Stimulated activated CD8-positive, alpha-beta memory T cell treated with anti-CD3 and anti-CD28 coated beads, Interleukin-7, amount 100 ng/mL, for 48 hours (primary cell): Measurements from ENCODE around the gene SCN5A.

Experiments used
- DNase-seq, 2 donors: peaks; one replicate each; pipeline ENCODE4 v3.0.0-alpha.2; 2020; ENCODE audit warnings: low read depth in 1 of 2; ENCODE audit errors: extremely low read depth in 1 of 2

SCN5A gene

DNA sequence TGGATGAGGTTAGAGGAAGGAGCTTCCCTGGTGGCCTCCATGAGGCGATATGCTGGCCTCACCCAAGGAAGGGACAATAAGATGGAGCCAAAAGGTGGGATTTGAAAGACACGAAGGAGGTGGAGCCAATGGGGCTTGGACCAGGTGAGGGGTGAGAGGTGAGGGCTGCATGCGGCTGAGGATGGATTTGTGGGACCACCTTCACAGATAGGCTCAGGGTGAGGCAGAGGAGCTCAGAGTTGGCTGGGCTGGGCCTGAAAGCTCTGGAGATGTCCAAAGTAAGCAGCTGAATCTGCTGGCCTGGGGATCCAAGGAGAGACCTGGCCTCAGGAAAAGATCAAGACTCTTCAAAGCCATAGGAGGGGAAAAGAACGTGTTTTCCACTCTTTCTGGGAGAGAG, 103.5 kb downstream of the SCN5A start:
- DNase-seq: no peak

DNA sequence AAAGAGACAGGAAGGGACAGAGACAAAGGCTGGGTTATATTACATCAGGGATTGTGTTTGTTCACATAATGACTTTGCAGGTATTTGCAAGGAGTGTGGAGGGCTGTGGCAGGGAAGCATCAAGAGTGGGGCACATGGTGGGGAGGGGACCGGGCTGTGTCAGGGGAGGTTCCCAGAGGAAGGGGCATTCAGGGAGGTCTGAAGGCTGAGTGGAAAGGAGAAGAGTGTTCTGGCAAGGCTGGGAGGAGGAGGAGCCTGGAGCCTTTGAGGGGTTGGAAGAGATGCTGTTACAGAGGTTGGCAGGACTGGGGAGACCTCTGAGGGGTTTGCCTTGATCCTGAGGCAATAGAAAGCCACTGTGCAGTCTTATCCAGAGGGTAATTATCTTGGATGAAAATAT, 103.9 kb downstream of the SCN5A start:
- DNase-seq: no peak

DNA sequence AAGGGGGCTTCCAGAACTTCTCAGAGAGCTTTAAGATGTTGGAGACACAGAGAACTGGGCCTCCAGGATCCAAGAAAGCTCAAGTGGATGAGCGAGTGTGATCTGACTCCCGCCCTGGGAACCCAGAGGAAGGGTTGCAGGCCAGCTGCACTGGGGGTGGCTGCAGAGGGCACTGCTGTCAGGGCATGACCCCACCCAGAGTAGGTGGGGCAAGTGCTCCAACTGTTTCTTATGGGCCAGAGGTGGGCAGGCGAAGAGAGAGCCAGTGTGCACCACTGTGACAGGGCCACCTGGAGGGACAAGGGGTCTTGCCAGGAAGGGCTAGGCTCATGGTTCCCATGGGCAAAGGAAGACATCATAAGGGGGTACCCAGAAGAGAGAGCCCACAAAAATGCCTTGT, 104.6 kb downstream of the SCN5A start:
- DNase-seq: no peak

DNA sequence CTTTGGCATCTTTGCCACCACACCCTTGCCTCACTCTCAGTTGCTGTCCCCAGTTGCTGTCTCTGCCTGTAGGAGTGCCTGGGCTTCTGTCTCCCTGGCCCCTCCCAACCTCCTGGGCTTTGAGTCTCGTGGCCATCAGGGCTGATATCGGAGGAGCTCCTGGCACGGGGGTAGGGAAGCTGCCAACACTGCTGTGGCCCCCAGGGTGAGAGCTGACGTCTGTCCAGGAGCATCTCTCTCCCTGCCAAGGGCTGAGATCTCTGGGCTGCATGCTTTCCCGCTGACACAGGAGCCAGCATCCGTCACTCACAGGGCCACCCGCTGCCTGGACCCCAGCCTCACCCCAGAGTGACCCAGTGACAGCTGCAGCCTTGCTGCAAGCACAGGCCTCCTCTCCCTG, 105.9 kb downstream of the SCN5A start:
- no peak for DNase-seq

DNA sequence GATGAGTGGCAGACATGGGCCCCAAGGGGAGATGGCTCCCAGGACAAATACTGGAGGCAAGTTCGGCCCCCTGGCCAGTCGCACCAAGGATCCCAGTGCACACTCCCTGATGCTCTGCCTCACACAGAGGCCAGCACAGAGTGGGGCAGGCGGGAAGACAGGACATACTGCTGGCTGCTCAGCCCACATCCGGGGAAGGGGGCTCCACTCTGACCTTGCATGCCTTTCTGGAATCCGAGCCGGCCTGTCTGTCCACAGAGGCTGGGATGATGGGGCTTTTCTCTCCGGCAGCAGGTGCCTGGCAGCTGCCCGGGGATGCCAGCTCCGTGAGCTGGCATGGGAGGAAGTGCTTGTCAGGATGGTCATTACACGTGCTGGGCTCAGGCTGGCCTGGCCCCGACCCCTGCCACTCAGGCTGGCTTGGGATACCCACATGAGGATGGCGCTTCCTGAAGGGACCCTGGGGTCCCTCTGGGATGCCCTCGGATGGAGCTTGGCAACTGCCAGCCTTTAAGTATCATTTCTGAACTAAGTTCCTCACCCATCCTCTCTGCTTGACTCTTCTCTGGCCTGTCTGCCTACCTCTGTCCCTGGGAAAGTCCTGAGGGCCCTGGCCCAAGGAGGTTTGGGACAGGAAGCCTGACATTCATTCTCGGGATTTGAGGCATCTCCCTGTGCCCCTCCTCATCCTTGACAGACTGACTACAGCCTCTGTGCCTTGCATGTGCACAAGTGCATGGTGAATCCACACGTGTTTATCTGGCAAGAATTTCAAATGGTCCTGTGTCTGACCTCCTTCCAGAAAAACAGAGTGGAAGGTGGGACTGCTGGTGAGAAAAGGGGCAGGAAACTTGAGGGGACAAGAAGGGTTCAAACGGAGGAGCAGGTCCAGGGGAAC, 106.8 kb downstream of the SCN5A start:
- no peak for DNase-seq

DNA sequence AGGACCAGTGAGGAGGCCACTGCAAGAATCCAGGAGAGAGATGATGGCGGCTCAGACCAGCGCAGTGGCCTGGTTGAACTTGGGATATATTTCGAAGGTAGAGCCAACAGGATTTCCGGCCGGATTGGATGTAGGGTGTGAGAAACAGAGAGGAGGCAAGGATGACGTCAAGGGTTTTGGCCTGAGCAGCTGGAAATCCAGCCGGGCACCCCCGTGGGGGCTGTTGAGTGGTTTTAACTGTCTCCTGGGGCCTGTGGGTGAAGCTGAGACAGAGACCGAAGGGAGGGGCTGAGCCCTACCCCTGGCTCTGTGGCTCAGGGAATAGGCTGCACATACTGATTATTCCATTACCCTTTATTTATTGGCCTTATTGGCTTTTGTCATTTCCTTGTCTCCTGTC, 107.7 kb downstream of the SCN5A start:
- DNase-seq: no peak

DNA sequence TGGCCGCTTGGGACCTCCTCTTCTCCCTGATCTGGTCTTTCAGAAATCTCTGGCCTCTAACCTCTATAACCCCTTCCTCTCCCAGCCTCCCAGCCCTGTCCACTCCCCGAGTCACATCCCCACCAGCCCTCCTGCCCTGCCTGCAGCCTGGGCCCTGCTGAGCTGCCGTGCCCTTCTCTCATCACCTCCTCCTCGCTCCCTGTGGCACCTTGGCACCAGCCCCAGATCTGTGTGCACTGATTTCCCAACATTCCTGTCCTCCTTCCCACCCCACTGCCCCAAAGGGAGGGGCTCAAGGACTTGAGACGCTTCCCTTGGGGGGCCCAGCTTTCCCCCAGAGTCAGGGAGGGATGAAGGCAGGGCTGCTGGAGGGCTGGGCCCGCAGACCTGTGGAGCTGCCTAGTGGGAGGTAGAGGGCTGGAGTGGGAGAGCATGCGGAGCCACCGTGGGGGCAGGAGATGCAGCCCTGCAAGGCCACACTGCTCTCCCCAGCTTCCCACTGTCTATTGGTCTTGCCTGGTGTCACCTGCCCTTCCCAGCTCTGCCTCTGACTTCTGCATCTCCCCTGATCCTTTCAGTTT, 110.6 kb downstream of the SCN5A start:
- no peak for DNase-seq

DNA sequence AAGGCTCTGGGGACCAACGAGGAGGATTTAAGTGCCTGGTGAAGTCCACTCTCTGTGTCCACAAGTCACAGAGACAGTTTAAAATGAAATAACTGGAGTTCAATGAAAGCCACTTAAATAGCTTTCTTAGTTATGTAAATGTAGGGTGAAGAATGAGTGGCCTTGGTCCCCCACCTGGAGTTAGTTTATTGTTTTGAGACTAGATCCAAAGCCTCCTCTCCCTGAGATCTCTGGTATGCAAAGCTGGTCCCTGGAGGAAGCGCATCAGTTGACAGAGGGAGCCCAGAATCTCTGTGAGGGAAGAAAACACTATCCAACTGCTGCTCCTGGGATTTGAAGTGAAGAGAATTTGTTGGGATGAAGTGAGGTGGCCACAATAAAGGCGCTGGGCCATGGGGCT, 112.8 kb downstream of the SCN5A start:
- DNase-seq: no peak

DNA sequence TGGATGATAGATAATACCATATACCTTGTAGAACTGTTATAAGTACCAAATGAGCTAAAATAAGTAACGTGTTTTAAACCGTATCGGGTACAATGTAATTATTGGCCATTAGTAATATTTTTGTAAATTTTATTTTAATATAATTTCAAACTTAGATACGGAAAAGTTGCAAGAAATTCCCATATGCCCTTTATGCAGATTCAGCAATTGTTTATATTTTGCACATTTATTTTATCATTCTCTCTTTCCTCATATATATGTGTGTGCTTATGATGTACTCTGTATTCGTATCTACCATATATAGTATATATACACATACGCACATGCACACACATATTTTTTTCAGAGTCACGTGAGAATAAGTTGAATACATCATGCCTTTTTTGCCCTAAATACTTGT, 114.9 kb downstream of the SCN5A start:
- no peak for DNase-seq

DNA sequence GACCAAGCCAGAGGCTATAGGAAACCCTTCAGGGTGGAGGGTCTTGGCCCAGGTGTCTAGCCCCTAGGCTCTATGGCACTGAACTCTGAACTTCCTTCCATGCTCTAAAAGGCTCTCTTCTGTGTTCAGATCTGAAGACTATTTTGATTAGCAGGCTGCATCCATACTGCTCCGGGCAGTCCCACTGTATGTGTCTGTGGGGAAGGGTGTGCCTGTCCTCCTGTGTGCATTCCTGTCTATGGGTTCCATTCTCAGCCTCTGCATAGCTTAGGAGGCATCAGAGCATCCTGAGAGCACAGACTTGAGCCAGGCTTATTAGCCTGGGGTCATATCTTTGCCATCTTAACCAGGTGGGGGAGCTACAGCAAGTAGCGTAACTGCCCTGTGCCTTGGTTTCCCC, 115.3 kb downstream of the SCN5A start:
- no peak for DNase-seq

DNA sequence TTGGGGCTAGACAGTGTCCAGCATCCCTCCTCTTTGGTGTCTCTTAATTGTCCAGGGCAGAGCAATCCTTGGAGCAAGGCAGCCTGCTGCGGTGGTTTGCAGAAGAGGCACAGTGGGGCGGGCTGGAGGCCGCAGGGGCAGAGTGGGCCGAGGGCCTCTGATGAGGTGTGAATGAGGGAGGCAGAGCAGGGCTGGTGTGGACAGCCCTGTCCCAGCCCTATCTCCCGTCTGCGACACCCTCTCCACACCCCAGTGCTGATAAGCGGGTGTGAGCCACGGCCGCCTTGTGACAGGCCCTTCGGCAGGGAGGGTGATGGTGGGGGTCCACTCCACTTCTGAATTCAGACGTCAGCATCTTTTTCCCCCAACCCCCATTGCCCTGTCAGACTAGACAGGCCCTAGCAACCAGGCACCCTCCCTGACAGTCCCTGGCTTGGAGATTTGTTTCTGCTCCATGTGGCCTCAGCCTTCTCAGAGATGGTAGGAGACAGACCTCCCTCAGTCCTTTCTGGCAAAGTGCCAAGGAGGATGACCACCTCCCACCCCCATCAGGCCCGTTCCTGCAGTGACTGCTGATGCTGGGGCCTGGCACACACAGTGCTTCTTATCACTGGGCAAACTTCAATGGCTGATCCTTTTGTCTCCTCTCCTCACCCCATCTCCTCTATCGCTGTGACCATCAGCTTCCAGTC, 116.1 kb downstream of the SCN5A start:
- no peak for DNase-seq

DNA sequence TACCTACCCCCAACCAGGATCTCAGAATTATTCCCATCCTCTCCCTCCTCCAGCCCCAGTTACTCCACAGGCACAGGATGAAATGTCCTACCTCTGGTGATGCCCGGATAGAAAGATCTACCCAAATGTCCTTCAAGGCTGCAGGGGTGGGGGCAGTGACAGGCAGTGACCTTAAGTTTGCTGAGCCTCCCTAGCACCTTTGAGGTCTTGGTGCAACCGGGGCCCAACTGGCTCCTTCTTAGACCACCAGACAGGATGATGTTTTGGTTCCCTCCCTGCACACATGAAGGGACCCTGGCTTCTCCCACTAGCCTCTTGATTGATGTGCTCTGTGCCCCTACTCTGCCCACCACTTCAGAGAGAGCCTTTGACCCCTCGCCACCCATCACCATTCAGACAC, 117.0 kb downstream of the SCN5A start:
- DNase-seq: no peak

DNA sequence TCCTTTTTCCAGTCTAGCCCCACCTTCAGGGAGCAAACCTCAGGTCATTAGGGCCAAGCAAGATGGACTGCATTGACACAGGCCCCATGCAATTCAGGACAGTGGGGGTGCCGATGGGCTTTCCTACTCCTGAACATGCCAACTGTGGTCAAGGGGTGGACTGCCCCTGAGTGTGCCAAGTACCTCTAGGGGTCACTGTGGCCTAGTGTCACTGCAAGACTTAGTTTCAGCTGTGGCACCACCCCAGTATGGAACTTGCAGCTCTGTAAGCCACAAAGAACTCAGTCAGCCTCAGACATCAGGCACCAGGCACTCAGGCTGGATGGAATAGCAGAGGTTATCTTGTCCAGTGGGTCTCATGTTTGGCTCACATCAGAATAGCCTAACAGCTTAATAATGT, 121.0 kb downstream of the SCN5A start:
- DNase-seq: no peak

DNA sequence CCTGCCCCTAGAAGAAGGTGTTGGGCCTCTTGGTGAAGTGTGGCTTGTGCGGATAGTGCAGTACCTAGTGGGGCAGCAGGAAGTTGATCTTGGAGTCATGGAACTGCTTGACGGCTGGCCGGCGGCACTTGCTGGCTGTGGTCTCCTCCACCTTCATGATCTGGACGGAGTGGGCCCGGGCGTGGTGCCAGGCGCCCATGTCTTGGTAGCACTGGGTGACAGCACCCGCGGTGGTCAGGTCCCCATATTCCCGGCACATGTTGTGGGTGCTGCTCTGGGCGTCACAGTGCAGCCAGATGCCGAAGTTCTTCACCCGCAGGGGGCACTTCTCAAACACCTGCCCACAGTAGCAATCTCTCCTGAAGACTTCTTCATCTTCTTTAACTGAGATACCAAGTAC, 122.7 kb downstream of the SCN5A start:
- DNase-seq: no peak

DNA sequence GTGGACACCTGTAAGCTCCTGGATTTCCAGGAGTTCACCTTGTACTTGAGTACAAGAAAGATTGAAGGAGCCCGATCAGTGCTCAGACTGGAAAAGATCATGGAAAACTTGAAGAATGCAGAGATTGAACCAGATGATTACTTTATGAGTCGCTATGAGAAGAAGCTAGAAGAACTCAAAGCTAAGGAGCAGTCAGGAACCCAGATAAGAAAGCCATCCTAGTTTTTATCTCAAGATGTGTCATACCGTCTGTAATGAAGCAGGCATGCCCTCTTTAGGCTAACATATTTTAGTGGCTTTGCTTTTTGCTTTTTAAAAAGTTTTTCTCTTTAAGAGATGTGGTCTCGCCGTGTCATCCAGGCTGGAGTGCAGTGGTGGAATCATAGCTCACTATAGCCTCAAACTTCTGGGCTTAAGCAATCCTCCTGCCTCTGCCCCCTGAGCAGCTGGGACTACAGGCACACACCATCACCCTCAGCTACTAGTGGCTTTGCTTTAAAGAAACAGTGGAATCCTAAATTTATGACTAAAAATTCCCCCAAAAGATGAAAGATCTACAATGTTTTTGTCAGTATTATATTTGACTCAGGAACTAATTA, 125.2 kb downstream of the SCN5A start:
- DNase-seq: no peak

DNA sequence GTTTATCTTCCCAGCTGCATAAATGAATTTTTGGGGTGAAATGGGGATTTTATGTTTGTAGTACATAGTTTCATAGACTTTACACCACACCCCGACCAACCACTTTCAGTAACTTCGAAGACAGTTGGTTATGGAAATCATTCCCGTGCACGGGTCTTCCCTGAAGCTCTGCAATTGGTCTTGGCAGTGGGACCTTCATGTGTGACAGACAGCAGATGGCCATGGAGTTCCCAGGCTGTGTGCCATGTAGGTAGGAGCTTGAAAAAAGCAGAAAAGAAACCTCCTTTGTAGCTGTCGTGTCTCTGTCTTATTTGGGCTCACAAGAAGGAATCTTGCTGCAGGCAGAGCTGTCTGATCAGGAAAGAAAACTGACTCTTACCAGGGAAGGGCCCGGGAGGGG, 127.5 kb downstream of the SCN5A start:
- no peak for DNase-seq

DNA sequence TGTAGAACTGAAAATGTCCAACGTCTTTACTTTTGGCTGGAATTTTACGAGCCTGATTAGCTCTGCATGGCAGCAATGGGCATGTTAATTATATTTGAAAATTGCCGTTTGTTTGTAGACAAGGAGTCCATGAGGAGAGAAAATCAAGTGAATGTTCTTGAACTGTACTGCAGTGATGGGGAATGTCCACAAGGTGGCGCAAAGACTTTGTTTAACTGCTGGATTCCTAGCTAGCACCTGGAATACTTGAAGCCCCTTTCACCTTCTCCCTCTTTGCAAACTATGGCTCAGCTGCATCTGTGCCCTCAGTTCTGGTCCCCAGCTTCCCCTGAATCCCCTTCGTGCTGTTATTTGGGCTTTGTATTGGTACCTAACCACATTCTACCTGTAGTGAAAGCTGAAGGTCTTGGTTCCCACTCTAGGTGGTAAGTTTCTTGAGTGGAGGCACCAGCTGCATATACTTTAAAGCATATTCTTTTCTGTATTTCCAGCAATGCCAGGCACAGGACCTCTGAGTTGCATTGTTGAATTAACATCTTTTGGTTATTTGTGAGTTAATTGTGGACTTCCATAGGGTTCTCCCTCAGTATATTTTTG, 128.0 kb downstream of the SCN5A start:
- peak in 1 of 2 donors; percentile 27 for DNase-seq

DNA sequence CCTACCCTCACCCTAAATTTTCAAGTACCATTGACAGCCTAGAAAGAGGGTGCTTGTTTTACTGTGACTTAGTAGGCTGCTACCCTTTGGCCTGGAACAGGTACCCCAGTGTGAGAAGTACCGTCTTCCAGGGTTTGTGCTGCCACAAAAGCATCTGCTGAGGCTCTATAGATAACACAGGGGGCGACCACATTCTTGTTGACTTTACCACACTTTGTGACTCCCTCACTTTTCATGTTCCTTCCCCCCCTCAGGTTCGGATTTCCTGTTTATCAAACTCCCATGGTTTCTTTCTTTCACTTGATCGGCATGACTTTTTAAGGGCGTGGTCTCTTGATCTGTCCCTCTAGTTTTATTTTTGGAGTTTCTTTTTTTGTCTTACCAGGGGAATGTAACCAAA, 129.8 kb downstream of the SCN5A start:
- DNase-seq: no peak

DNA sequence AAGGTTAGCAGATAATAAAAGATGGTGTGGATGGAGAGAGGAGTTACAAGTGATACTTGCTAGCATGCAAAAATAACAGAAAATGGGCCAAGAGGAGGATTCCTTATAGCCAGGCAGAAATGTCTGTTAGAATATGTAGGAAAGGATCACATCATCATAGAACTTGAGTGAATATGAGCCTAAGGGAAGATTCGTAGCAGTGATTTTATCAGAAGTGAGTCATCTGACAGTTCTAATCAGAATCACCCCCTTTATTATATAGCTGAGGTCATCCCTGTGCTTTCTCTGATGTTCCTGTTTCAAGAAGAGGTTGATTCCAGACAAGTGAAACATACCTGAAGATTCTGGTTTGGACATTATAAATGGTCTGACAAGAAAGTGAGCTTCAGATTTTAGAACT, 130.5 kb downstream of the SCN5A start:
- no peak for DNase-seq

DNA sequence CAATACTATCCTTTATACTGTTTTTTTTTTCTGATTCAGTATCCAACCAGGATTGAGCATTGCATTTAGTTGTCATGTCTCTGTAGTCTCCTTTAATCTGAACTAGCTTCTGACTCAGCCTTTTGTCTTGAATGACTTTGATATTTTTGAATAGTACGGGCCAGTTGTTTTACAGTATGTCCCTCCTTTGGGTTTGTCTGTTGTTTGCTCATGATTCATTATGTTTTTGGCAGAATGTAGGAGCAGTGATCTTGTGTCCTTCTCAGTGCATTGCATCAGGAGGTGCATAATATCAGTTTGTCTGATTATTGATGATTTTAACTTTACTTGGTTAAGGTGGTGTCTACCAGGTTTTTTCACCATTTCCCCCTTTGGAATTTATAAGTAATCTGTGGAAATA, 132.8 kb downstream of the SCN5A start:
- DNase-seq: no peak

DNA sequence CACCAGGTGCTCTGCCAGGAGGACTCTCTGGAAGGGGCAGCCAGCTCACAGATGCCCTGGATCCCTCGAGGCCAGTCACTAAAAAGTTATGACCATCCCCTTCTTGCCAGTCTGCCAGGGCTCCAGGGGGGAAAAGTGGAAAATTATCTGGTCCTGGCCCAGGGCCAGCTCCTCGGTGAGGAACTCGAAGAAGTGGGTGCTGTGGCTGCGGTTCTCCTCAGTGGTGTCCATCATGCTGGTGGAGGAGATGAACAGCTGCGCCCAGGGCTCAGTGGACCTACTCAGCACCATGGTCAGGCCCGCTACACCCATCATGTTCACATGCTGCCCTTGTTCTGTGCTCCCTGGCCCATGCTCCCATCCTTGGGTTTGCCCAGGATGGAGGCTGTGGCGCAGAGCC, 134.1 kb downstream of the SCN5A start:
- DNase-seq: no peak
